B cell (primary cell): ENCODE data around the gene CC2D2A. TPM values are rescaled to one million over a fixed set of nuclear protein-coding genes. Genes with fewer than 3 reads are reported as not detected.

Source experiments
- ATAC-seq: fragments of 200-7000 bp; cut with Tn5 transposase; one replicate; pipeline ENCODE4 v1.10.0; 2021; ENCODE audit warnings: low read depth, mild to moderate bottlenecking, moderate number of reproducible peaks, moderate library complexity
- CTCF ChIA-PET: fragments of 350-600 bp; sonication (Branson Sonifier 250); formaldehyde crosslinking; loops from one replicate; lab custom pipeline; 2021; ENCODE audit warnings: antibody characterized with exemption, inconsistent platforms; lab: Charles Lee
- POLR2A ChIA-PET: fragments of 350-600 bp; sonication (Branson Sonifier 250); formaldehyde crosslinking; loops from one replicate; lab custom pipeline; 2021; ENCODE audit warnings: antibody characterized with exemption; lab: Charles Lee
- DNase-seq: peaks from one replicate; pipeline ENCODE4 v3.0.0; 2013
- H2AFZ ChIP-seq: 2 replicates; pipeline ENCODE4 v1.6.1; 2012; ENCODE audit warnings: mild to moderate bottlenecking, low read depth, low read length; ENCODE audit not compliant: insufficient read depth, poor library complexity, severe bottlenecking
- H3K27ac ChIP-seq, 2 donors: 1 replicate in 1 of 2; 2 replicates in 1 of 2; pipeline ENCODE4 v1.5.1; 2012 to 2013; ENCODE audit warnings: low read length in 2 of 2, mild to moderate bottlenecking in 2 of 2, moderate library complexity in 1 of 2
- H3K27me3 ChIP-seq, 4 experiments: fragments of 200-600 bp in 1 of 4; sonication (generic) in 1 of 4; replicated peaks in 1 of 4; 1 replicate in 2 of 4; 2 replicates in 2 of 4; pipeline versions ENCODE4 v1.6.1 to v1.7.0; 2013 to 2016; ENCODE audit warnings: low read length in 3 of 4, mild to moderate bottlenecking in 2 of 4, mixed read lengths in 1 of 4, moderate library complexity in 1 of 4; ENCODE audit not compliant: insufficient read depth in 4 of 4, control insufficient read depth in 3 of 4; ENCODE audit errors: control extremely low read depth in 1 of 4
- H3K36me3 ChIP-seq, 2 experiments: replicated peaks in 1 of 2; 1 replicate in 1 of 2; 2 replicates in 1 of 2; pipeline versions ENCODE4 v1.6.1 to v1.7.1; 2013; ENCODE audit warnings: low read length in 1 of 2; ENCODE audit not compliant: insufficient read depth in 2 of 2, control insufficient read depth in 1 of 2; ENCODE audit errors: control extremely low read depth in 1 of 2, extremely low read depth in 1 of 2
- H3K4me1 ChIP-seq, 2 donors: fragments of 200-600 bp in 1 of 2; sonication (generic) in 1 of 2; 1 replicate in 1 of 2; 2 replicates in 1 of 2; pipeline versions ENCODE4 v1.5.1 to v1.6.1; 2013 to 2017; ENCODE audit warnings: low read length in 2 of 2; ENCODE audit not compliant: control insufficient read depth in 2 of 2, insufficient read depth in 2 of 2
- H3K4me2 ChIP-seq: replicated peaks from 2 replicates; pipeline ENCODE3; 2012; ENCODE audit warnings: mild to moderate bottlenecking, low read depth, low read length; ENCODE audit not compliant: poor library complexity, severe bottlenecking
- H3K4me3 ChIP-seq, 5 experiments: fragments of 200-600 bp in 1 of 5; sonication (generic) in 1 of 5; 1 replicate in 3 of 5; 2 replicates in 2 of 5; pipeline versions ENCODE4 v1.5.1 to v1.7.0; 2011 to 2016; ENCODE audit warnings: low read length in 4 of 5, mild to moderate bottlenecking in 4 of 5, low read depth in 2 of 5, control low read depth in 1 of 5, moderate library complexity in 1 of 5; ENCODE audit not compliant: insufficient read depth in 1 of 5; ENCODE audit errors: control extremely low read depth in 1 of 5, extremely low read depth in 1 of 5
- H3K79me2 ChIP-seq: fragments of 200-600 bp; sonication (generic); one replicate; pipeline ENCODE4 v1.6.0; 2016; ENCODE audit warnings: low read length; ENCODE audit not compliant: control insufficient read depth, insufficient read depth
- H3K9ac ChIP-seq: fragments of 200-600 bp; sonication (generic); 2 replicates; pipeline ENCODE4 v1.6.1; 2017; ENCODE audit warnings: mild to moderate bottlenecking, low read length, moderate library complexity
- H3K9me3 ChIP-seq, 3 donors: one replicate each; pipeline versions ENCODE4 v1.6.1 to v1.7.1; 2013; ENCODE audit warnings: low read length in 2 of 3; ENCODE audit not compliant: control insufficient read depth in 2 of 3, insufficient read depth in 1 of 3; ENCODE audit errors: control extremely low read depth in 1 of 3
- H4K20me1 ChIP-seq: 2 replicates; pipeline ENCODE4 v1.6.0; 2012; ENCODE audit warnings: mild to moderate bottlenecking, low read length; ENCODE audit not compliant: insufficient read depth, control insufficient read depth, poor library complexity, severe bottlenecking
- H3K27ac Mint-ChIP-seq: one replicate; pipeline ENCODE4 v1.8.0; 2021; ENCODE audit warnings: mixed read lengths
- H3K27me3 Mint-ChIP-seq: one replicate; pipeline ENCODE4 v1.8.0; 2021; ENCODE audit warnings: mixed read lengths
- H3K4me1 Mint-ChIP-seq: one replicate; pipeline ENCODE4 v1.8.0; 2021; ENCODE audit warnings: mixed read lengths
- H3K4me3 Mint-ChIP-seq: one replicate; pipeline ENCODE4 v1.8.0; 2021; ENCODE audit warnings: mixed read lengths
- H3K9me3 Mint-ChIP-seq: one replicate; pipeline ENCODE4 v1.8.0; 2022; ENCODE audit warnings: mixed read lengths; ENCODE audit not compliant: insufficient read depth
- CTCF ChIP-seq: fragments of 200-600 bp; IDR thresholded peaks from one replicate; pipeline ENCODE4 v1.8.0; 2022; ENCODE audit warnings: antibody characterized with exemption, mild to moderate bottlenecking
- EZH2 ChIP-seq: IDR thresholded peaks from 2 replicates; pipeline ENCODE4 v1.6.1; 2012; ENCODE audit warnings: borderline replicate concordance, low read depth, mild to moderate bottlenecking, moderate library complexity, low read length; ENCODE audit not compliant: insufficient read depth, poor library complexity, severe bottlenecking
- WGBS: methylation state at CpG from one replicate; pipeline ENCODE4 v1.1.5; 2013; ENCODE audit warnings: missing lambda C conversion rate; ENCODE audit not compliant: insufficient coverage; 5-methylcytosine and 5-hydroxymethylcytosine counted together
- intact Hi-C: fragments of 100-400 bp; cut with micrococcal nuclease; formaldehyde crosslinking; loops from one replicate; pipeline ENCODE4 v1.10.0; 2022
- polyA plus RNA-seq: library from polyadenylated mRNA; depleted of rRNA; stranded (reverse); fragments of >200 nt; gene quantifications from 2 replicates; pipeline ENCODE4 v1.2.3, GENCODE V29; 2012
- total RNA-seq, 2 donors: library from RNA; stranded (reverse); fragments of 120-200 nt in 1 of 2; gene quantifications; 1 replicate in 1 of 2; 2 replicates in 1 of 2; pipeline versions ENCODE4 v1.2.3 to v1.2.4, GENCODE V29; 2013 to 2022

Gene CC2D2A
- total and polyA plus RNA-seq, 2 donors (not counting 1 experiment from before 2014, with no cell fraction given), result not detected

- no peak for DNase-seq
- ChIA-PET POLR2A (no interaction called here), CTCF (interaction anchor here (1.0 kb wide), 1 partner anchor 16 kb away, joined by 3 read pairs; no protein-coding TSS in a partner anchor)
- Histone ChIP-seq H4K20me1 (no peaks in the 10 kb centered on the region), H3K27me3 (no peaks in the 10 kb centered on the region), H3K4me3 (no peak overlapping the region), H3K4me1 (no peaks in the 10 kb centered on the region), H3K36me3 (no peaks in the 10 kb centered on the region), H3K9me3 (no peaks in the 10 kb centered on the region), H3K9ac (no peak overlapping the region), H3K79me2 (no peaks in the 10 kb centered on the region), H3K27ac (no peak overlapping the region), H3K4me2 (no peak overlapping the region), H2AFZ (no peak overlapping the region)
- H3K27ac Mint-ChIP-seq, result no peak overlapping the region
- 92% methylated on average over 2 of the region's 2 CpGs for WGBS
- no peaks in the 10 kb centered on the region for H3K9me3 Mint-ChIP-seq
- no peaks in the 10 kb centered on the region for H3K4me1 Mint-ChIP-seq
- ATAC-seq, result no peak
- intact Hi-C loops, result no loop called here
- peaks cover 6% of the 10 kb centered on the region for H3K27me3 Mint-ChIP-seq
- H3K4me3 Mint-ChIP-seq, result no peak overlapping the region
- TF ChIP-seq EZH2 (no peak), CTCF (no peak)
Observed at GRCh38 chr4:15434676-15435075, 35.0 kb upstream of the CC2D2A start.

DNA sequence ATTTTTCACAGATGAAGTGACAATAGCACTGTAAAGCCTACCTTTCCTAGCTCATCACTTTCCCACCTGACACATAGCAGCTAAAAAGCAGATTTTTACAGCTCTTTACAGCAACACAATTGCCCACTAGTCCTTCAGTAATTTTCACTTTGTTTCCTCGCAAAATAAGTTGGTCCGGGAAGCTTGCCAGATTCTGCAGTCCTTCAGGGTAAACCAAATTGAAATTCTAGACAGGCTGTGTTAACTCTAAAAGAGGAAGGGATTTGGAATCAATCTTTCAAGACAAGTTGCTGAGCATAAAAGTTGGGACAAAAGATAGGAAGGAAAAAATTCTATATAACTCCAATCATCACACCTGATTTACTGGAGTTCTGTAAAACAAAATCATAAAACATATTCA, 33.2 kb upstream of the CC2D2A start:
- H3K9me3 ChIP-seq, result no peaks in the 10 kb centered on the region
- no peak overlapping the region for H2AFZ ChIP-seq
- ChIA-PET CTCF (interaction anchor here (1.7 kb wide), 1 partner anchor 21 kb away, joined by 7 read pairs; no protein-coding TSS in a partner anchor), POLR2A (no interaction called here)
- no peaks in the 10 kb centered on the region for H3K79me2 ChIP-seq
- Mint-ChIP-seq H3K4me1 (no peaks in the 10 kb centered on the region), H3K9me3 (no peaks in the 10 kb centered on the region), H3K27ac (no peak overlapping the region), H3K27me3 (peaks cover 6% of the 10 kb centered on the region), H3K4me3 (no peak overlapping the region)
- TF ChIP-seq EZH2 (no peak), CTCF (no peak)
- DNase-seq (no peak), ATAC-seq (no peak)
- WGBS, result 40% methylated on average over 1 of the region's 2 CpGs
- no peak overlapping the region for H3K27ac ChIP-seq
- no peak overlapping the region for H3K9ac ChIP-seq
- H3K27me3 ChIP-seq, result no peaks in the 10 kb centered on the region
- no peaks in the 10 kb centered on the region for H3K4me1 ChIP-seq
- H3K4me2 ChIP-seq, result no peak overlapping the region
- H4K20me1 ChIP-seq, result no peaks in the 10 kb centered on the region
- H3K4me3 ChIP-seq, result no peak overlapping the region
- no peaks in the 10 kb centered on the region for H3K36me3 ChIP-seq
- intact Hi-C loops, result no loop called here
